Keratinocyte (primary cell): ENCODE measurements around the gene CD177. TPM values are rescaled to one million over a fixed set of nuclear protein-coding genes. Genes with fewer than 3 reads are reported as not detected.
"Not testable (repeated sequence)": the region's sequence is repeated elsewhere in the genome, so short reads cannot be mapped to it uniquely, and the experiment has no call there.

Experiments used
- DNase-seq: peaks from one replicate; pipeline ENCODE4 v3.0.0-alpha.2; 2011; ENCODE audit warnings: low read depth, missing footprints, low spot score
- FAIRE-seq: peaks from 2 replicates; lab custom pipeline; 2011; peaks lifted over from hg19 to GRCh38; lab: Jason Lieb, UNC
- H2AFZ ChIP-seq: 2 replicates; pipeline ENCODE4 v1.6.0; 2012; ENCODE audit warnings: low read length, control low read depth, inconsistent platforms; ENCODE audit not compliant: control insufficient read depth
- H3K27ac ChIP-seq: 2 replicates; pipeline ENCODE4 v1.5.1; 2011; ENCODE audit warnings: low read length; ENCODE audit not compliant: control insufficient read depth, insufficient read depth
- H3K27me3 ChIP-seq: 3 replicates; pipeline ENCODE4 v1.6.0; 2011; ENCODE audit warnings: low read length; ENCODE audit not compliant: control insufficient read depth, insufficient read depth; ENCODE audit errors: extremely low read depth
- H3K36me3 ChIP-seq, 2 experiments: 2 replicates in 1 of 2; 3 replicates in 1 of 2; pipeline ENCODE4 v1.5.1; 2011; ENCODE audit warnings: low read length in 2 of 2, mild to moderate bottlenecking in 1 of 2; ENCODE audit not compliant: control insufficient read depth in 2 of 2, insufficient read depth in 2 of 2; ENCODE audit errors: extremely low read depth in 1 of 2
- H3K4me1 ChIP-seq: 3 replicates; pipeline ENCODE4 v1.5.1; 2011; ENCODE audit warnings: low read length; ENCODE audit not compliant: control insufficient read depth, insufficient read depth; ENCODE audit errors: extremely low read depth
- H3K4me2 ChIP-seq: 3 replicates; pipeline ENCODE4 v1.6.0; 2011; ENCODE audit warnings: low read depth, low read length; ENCODE audit not compliant: control insufficient read depth, insufficient read depth; ENCODE audit errors: extremely low read depth
- H3K4me3 ChIP-seq, 3 experiments: fragments of 200-600 bp in 1 of 3; sonication (generic) in 1 of 3; 2 replicates in 2 of 3; 3 replicates in 1 of 3; pipeline ENCODE4 v1.5.1; 2011 to 2016; ENCODE audit warnings: low read length in 3 of 3, mild to moderate bottlenecking in 3 of 3, control low read depth in 2 of 3, inconsistent platforms in 1 of 3, low read depth in 1 of 3, mixed read lengths in 1 of 3, mixed run types in 1 of 3, moderate library complexity in 1 of 3; ENCODE audit not compliant: control insufficient read depth in 2 of 3, insufficient read depth in 2 of 3; ENCODE audit errors: extremely low read depth in 1 of 3
- H3K79me2 ChIP-seq: 2 replicates; pipeline ENCODE4 v1.6.0; 2012; ENCODE audit warnings: low read length; ENCODE audit not compliant: control insufficient read depth, insufficient read depth
- H3K9ac ChIP-seq: 3 replicates; pipeline ENCODE4 v1.6.0; 2011; ENCODE audit warnings: low read length; ENCODE audit not compliant: control insufficient read depth, insufficient read depth; ENCODE audit errors: extremely low read depth
- H3K9me1 ChIP-seq: 3 replicates; pipeline ENCODE4 v1.6.0; 2011; ENCODE audit warnings: low read length; ENCODE audit not compliant: control insufficient read depth, insufficient read depth; ENCODE audit errors: extremely low read depth
- H3K9me3 ChIP-seq: 2 replicates; pipeline ENCODE4 v1.5.1; 2012; ENCODE audit warnings: low read depth, low read length; ENCODE audit not compliant: control insufficient read depth
- H4K20me1 ChIP-seq: 3 replicates; pipeline ENCODE4 v1.6.0; 2011; ENCODE audit warnings: low read length; ENCODE audit not compliant: control insufficient read depth, insufficient read depth; ENCODE audit errors: extremely low read depth
- dilution Hi-C: fragments of 300-500 bp; cut with MboI; formaldehyde crosslinking; loops from one replicate; pipeline ENCODE4 v1.7.0; 2020; ENCODE audit warnings: low sequenced_read_pairs; ENCODE audit not compliant: extremely low pct_ligation_motif_present
- polyA plus RNA-seq, 5 experiments: library from polyadenylated mRNA; depleted of rRNA in 3 of 5; stranded (reverse) in 3 of 5; stranded (forward) in 1 of 5; unstranded in 1 of 5; fragments of >200 nt; gene quantifications; 1 replicate in 1 of 5; 2 replicates in 3 of 5; 3 replicates in 1 of 5; pipeline versions ENCODE4 v1.2.1 to v1.2.3, GENCODE V29; 2011 to 2012; ENCODE audit warnings: missing spikeins in 2 of 5, low read depth in 1 of 5, low replicate concordance in 1 of 5

Gene CD177
- polyA plus RNA-seq, 1 donor (not counting 4 experiments of a cell fraction or from before 2014, with no cell fraction given) = 1.1 TPM

GRCh38 chr19:43341098-43341497, 12.4 kb upstream of the CD177 start:
- H3K9ac ChIP-seq, H3K27me3 ChIP-seq, H3K4me3 ChIP-seq, DNase-seq, H3K4me2 ChIP-seq, H2AFZ ChIP-seq, H3K79me2 ChIP-seq, H3K9me1 ChIP-seq, H4K20me1 ChIP-seq, H3K27ac ChIP-seq, H3K36me3 ChIP-seq, H3K9me3 ChIP-seq, dilution Hi-C loops, H3K4me1 ChIP-seq, FAIRE-seq: not testable (repeated sequence)

GRCh38 chr19:43342104-43342503, 11.4 kb upstream of the CD177 start:
- dilution Hi-C loops = not testable (repeated sequence)

GRCh38 chr19:43344347-43344925, 9.1 kb upstream of the CD177 start:
- DNase-seq, H3K9ac ChIP-seq, dilution Hi-C loops, H3K79me2 ChIP-seq, H3K27me3 ChIP-seq, H4K20me1 ChIP-seq, H3K36me3 ChIP-seq, H3K4me2 ChIP-seq, FAIRE-seq, H3K9me3 ChIP-seq, H2AFZ ChIP-seq, H3K4me1 ChIP-seq, H3K27ac ChIP-seq, H3K9me1 ChIP-seq, H3K4me3 ChIP-seq: not testable (repeated sequence)

More at GRCh38 chr19:43342104-43342503, 11.4 kb upstream of the CD177 start:
- H3K4me3 ChIP-seq, H2AFZ ChIP-seq, H3K4me1 ChIP-seq, H3K4me2 ChIP-seq, H3K27me3 ChIP-seq, H3K27ac ChIP-seq, DNase-seq, H4K20me1 ChIP-seq, H3K9ac ChIP-seq, H3K9me3 ChIP-seq, H3K36me3 ChIP-seq, H3K79me2 ChIP-seq, H3K9me1 ChIP-seq, FAIRE-seq: not testable (repeated sequence)

DNA sequence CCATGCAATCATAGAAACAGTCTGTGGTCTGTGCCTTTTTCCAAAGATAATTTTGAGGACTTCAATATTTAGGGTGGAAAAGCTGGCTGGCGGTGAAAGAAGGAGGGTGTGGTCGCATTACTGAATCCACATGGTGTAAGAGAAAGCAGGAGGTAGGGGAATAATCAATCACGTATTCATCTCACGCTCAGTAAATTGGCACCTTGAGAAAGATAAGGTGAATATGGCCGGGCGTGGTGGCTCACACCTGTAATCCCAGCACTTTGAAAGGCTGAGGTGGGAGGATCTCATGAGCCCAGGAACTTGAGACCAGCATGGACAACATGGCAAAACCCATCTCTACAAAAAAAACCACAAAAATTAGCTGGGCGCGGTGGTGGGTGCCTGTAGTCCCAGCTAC, 3.7 kb upstream of the CD177 start:
- dilution Hi-C loops, FAIRE-seq: not testable (repeated sequence)

More for the DNA sequence above, 3.7 kb upstream of the CD177 start:
- H2AFZ ChIP-seq, H3K36me3 ChIP-seq, H3K4me1 ChIP-seq, H3K4me3 ChIP-seq, H4K20me1 ChIP-seq, H3K9me1 ChIP-seq, H3K27ac ChIP-seq, H3K9ac ChIP-seq, H3K27me3 ChIP-seq, H3K9me3 ChIP-seq, H3K79me2 ChIP-seq, DNase-seq, H3K4me2 ChIP-seq: not testable (repeated sequence)
